GM21576 (cell line): ENCODE data around the gene NUMA1.

Source experiments
- ATAC-seq: cut with Tn5 transposase; IDR thresholded peaks from one replicate; pipeline ENCODE4 v1.9.1; 2021; ENCODE audit warnings: mild to moderate bottlenecking, moderate library complexity; ENCODE audit not compliant: unreplicated experiment

Gene NUMA1

GRCh38 chr11:71979094-71979493, 101.2 kb downstream of the NUMA1 start:
- no peak for ATAC-seq

DNA sequence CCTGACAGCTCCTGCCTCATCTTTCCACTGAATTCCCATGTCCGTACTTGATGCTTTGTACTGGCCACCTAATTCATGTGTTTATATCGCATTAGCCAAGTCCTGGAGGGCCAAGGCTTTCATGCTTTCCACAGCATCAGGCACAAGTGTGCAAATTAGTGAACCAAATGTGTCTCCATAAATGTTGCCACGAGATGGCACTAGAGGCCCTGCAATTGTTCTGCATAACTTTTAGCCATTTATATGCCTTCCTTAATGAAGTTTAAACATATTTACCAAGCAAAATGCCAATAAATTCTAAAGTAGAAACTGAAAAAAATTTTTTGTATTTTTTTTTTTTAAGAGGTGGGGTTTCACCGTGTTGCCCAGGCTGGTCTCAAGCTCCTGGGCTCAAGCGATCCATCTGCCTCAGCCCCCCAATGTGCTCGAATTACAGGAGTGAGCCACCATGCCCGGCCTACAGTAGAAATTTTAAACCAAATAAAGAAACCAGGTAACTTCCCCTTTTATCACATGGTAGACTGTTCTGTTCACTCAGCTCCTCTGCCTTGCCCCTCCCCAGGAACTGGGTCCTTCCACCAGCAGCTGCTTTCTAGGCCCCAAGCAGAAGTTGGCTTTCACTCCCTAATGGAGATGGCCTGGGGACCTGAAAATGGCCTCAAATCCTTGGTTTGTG, 102.5 kb downstream of the NUMA1 start:
- no peak for ATAC-seq

GRCh38 chr11:71977090-71977489, 103.3 kb downstream of the NUMA1 start:
- no peak for ATAC-seq

DNA sequence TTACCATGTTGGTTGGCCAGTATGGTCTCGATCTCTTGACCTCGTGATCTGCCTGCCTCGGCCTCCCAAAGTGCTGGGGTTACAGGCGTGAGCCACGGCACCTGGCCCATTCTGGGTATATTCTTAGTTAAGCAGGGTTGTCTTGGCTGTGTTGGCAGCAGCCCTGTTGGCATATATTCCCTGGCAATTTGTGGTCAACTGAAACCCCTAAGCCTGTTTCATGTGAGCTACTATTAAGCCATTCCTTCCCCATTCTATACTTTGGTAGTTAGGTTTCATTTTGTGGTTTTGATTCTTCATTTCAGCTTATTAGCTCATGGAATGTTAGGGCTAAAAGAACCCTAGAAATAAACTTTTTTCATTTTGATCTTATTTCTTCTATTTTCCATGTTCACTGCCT, 103.8 kb downstream of the NUMA1 start:
- ATAC-seq = no peak

DNA sequence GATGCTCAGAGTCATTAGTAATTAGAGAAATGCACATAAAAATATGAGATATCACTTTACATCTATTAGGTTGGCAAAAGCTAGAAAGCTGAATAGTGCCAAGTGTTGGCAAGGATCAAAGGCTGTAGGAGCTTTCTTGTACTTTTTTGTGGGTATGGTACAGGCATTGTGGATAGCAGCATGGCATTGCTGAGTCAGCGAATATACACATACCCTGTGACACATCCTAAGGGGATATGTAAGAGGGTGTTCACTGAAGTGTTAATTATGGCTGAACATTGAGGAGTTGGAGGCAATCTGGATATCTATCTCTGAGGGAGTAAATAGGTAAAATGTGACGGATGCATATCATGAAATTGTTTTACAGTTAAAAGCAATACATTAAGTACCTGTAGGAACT, 108.7 kb downstream of the NUMA1 start:
- ATAC-seq = no peak

DNA sequence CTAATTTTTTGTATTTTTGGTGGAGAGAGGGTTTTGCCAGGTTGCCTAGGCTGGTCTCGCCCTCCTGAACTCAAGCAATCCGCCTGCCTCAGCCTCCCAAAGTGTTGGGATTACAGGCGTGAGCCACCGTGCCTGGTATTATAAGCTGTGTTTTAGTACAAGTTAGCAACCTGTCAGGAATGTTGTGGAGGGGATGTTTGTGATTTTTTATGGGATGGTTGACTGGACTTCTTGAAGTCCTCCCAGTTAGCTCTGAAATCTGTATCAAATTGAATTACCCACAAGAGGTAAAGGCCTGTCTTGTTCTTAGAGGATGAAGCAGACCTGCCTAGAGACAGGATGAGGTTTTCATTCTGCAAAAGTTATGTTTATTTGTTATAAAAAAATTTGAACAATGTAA, 115.7 kb downstream of the NUMA1 start:
- no peak for ATAC-seq

GRCh38 chr11:71963468-71963867, 116.9 kb downstream of the NUMA1 start:
- ATAC-seq = no peak

- peak; percentile 50 for ATAC-seq
Observed at GRCh38 chr11:71962428-71963038, 117.8 kb downstream of the NUMA1 start.

DNA sequence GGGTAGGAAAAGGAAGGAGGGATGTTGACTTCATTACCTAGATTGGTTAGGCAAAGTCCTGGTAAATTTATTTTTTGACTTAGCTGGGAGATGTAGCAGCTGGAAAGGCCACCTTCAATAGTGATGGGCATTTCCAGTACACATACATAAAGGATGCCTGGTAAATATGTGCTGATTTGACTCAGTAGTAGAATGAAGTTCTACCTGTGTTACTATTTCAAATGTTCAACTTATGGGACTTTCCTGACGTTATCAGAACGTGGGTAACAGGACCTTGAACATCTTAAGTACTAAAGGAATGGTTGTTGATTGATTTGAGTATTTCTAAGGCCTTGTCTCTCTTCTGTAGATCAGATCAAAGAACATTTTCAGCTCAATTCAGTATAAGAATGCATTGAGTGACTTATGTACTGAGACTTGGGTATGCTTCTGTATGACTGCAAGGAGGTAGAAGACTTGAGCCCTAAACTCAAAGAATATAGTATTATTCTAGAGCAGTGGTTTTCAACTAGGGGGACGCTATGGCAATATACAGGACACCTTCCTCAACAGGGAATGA, 124.4 kb downstream of the NUMA1 start:
- ATAC-seq = no peak
